Tibial nerve (tissue), 4 donors: ENCODE results near the gene LRRC4C. TPM values are rescaled to one million over a fixed set of nuclear protein-coding genes. Genes with fewer than 3 reads are reported as not detected.

Experiments
- DNase-seq, 2 donors: peaks; one replicate each; pipeline ENCODE4 v3.0.0-alpha.2; 2019; ENCODE audit warnings: low spot score in 2 of 2
- H3K27ac ChIP-seq, 4 donors: fragments of 200-600 bp; sonication (generic) in 3 of 4; one replicate each; pipeline ENCODE4 v1.5.1; 2017 to 2019; ENCODE audit warnings: mild to moderate bottlenecking in 1 of 4
- H3K27me3 ChIP-seq, 2 donors: fragments of 200-600 bp; sonication (generic) in 1 of 2; one replicate each; pipeline versions ENCODE4 v1.5.1 to v1.6.0; 2017 to 2019
- H3K36me3 ChIP-seq, 3 donors: fragments of 200-600 bp; sonication (generic); one replicate each; pipeline ENCODE4 v1.5.1; 2018 to 2019
- H3K4me1 ChIP-seq, 4 donors: fragments of 200-600 bp; sonication (generic) in 3 of 4; one replicate each; pipeline ENCODE4 v1.5.1; 2017 to 2019
- H3K4me3 ChIP-seq, 4 donors: fragments of 200-600 bp; sonication (generic) in 3 of 4; one replicate each; pipeline ENCODE4 v1.5.1; 2017 to 2019; ENCODE audit warnings: mild to moderate bottlenecking in 1 of 4, moderate library complexity in 1 of 4
- H3K9me3 ChIP-seq, 4 donors: fragments of 200-600 bp; sonication (generic) in 3 of 4; one replicate each; pipeline ENCODE4 v1.5.1; 2017 to 2019
- CTCF ChIP-seq, 5 experiments: fragments of 200-600 bp in 3 of 5; fragments of 450-650 bp in 2 of 5; sonication (generic) in 3 of 5; IDR thresholded peaks; one replicate each; pipeline ENCODE4 v1.5.1; 2016 to 2019; ENCODE audit warnings: antibody characterized with exemption in 5 of 5, mild to moderate bottlenecking in 3 of 5, moderate library complexity in 2 of 5
- EP300 ChIP-seq, 2 donors: sonication (generic); formaldehyde crosslinking; IDR thresholded peaks; one replicate each; pipeline ENCODE4 v1.6.1; 2017; ENCODE audit warnings: antibody characterized with exemption in 2 of 2, mild to moderate bottlenecking in 1 of 2
- POLR2A ChIP-seq, 2 donors: fragments of 450-650 bp; IDR thresholded peaks; one replicate each; pipeline ENCODE4 v1.6.1; 2017; ENCODE audit warnings: antibody characterized with exemption in 2 of 2, mild to moderate bottlenecking in 2 of 2, moderate library complexity in 2 of 2
- WGBS, 2 donors: methylation state at CpG; one replicate each; pipeline ENCODE4 v1.1.5; 2018; 5-methylcytosine and 5-hydroxymethylcytosine counted together
- total RNA-seq, 4 donors: library from RNA; depleted of rRNA; stranded (reverse); fragments of >200 nt; gene quantifications; one replicate each; pipeline ENCODE4 v1.1.0, GENCODE V29; 2016

The LRRC4C gene
- total RNA-seq, 4 donors from 2014 or later, result 7.1 to 15.7 (median 8.4) TPM

GRCh38 chr11:40514124-40514523 is 945.3 kb downstream of the LRRC4C start:
- no peaks in the 10 kb centered on the region for H3K27me3 ChIP-seq
- H3K4me1 ChIP-seq, result no peaks in the 10 kb centered on the region
- TF ChIP-seq CTCF (IDR thresholded peaks at IDR 0.05), result no peak
- TF ChIP-seq EP300 (IDR thresholded peaks at IDR 0.05), result no peak
- TF ChIP-seq POLR2A (IDR thresholded peaks at IDR 0.05), result no peak
- no peak overlapping the region for H3K4me3 ChIP-seq
- no peak for DNase-seq
- no peak overlapping the region for H3K27ac ChIP-seq
- no peaks in the 10 kb centered on the region for H3K9me3 ChIP-seq
- WGBS, 2 donors, result 63 to 68% methylated on average over 1 of the region's 1 CpG
- no peaks in the 10 kb centered on the region for H3K36me3 ChIP-seq

DNA sequence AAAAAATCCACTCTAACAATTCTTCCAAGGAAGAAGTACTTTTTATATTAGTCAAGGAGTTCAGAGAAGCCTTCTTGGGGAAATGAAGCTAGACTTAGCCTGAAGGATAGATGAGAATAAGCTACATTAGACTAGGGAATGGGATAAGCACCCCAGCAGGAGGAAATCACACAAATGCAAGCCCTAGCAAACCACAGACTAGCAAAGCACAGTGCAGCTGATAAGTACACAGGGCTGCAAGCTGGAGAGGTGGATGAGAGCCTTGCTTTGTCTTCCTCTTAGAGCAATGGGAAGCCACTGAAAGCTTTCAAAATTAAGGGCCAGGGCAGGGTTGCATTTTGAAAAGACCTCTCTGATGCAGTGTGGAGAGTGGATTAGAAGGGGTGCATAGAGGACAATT is 946.2 kb downstream of the LRRC4C start:
- TF ChIP-seq CTCF (IDR thresholded peaks at IDR 0.05), result no peak
- no peak for TF ChIP-seq EP300 (IDR thresholded peaks at IDR 0.05)
- TF ChIP-seq POLR2A (IDR thresholded peaks at IDR 0.05), result no peak
- Histone ChIP-seq H3K9me3 (no peaks in the 10 kb centered on the region), H3K4me1 (no peaks in the 10 kb centered on the region), H3K4me3 (no peak overlapping the region), H3K36me3 (no peaks in the 10 kb centered on the region), H3K27me3 (no peaks in the 10 kb centered on the region), H3K27ac (no peak overlapping the region)
- DNase-seq, result no peak

DNA sequence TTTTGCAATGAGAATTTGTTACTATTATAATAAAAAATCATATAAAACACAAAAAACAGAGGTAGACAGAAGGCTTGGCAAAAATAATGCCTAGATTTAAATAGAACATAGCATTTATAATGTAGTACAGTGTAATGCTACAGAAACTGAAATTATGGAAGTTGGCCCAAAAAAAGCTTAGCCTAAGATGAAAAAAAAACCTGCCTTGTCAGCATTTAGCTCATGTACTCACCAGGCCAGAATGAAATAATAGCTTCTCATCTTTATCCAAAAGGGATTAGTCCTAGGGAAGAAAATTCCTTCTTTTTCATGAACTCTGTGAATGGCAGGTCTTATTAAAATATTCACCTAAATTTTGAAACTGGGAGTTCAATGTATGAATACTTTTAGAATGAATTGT is 951.1 kb downstream of the LRRC4C start:
- no peak overlapping the region for H3K4me3 ChIP-seq
- TF ChIP-seq EP300 (IDR thresholded peaks at IDR 0.05), result no peak
- TF ChIP-seq CTCF (IDR thresholded peaks at IDR 0.05), result no peak
- TF ChIP-seq POLR2A (IDR thresholded peaks at IDR 0.05), result no peak

DNA sequence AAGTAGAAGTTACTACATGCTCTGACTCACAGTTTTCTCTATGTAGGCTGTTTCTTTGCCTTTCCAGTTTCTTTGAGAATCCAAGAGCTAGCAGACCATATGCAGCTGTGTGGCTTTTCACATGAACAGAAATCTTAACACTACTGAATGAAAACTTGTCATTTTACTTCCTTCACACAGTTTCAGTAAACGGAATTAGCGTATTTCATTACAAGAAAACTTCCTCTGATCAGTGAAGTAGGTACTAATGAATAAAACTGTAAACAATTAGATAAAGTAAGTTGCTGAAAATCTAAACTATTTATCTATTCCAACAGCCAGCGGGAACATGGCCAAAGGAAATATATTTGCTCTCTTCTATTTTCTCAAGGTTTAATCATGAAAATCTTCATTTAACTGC is 953.2 kb downstream of the LRRC4C start:
- WGBS, 2 donors, result 64 to 72% methylated on average over 3 of the region's 3 CpGs
- no peak for TF ChIP-seq POLR2A (IDR thresholded peaks at IDR 0.05)
- TF ChIP-seq CTCF (IDR thresholded peaks at IDR 0.05), result no peak
- TF ChIP-seq EP300 (IDR thresholded peaks at IDR 0.05), result no peak
- Histone ChIP-seq H3K36me3 (no peaks in the 10 kb centered on the region), H3K27me3 (no peaks in the 10 kb centered on the region), H3K27ac (no peak overlapping the region), H3K4me3 (no peak overlapping the region), H3K4me1 (no peaks in the 10 kb centered on the region), H3K9me3 (peaks cover 0 to 6% (median 0%) of the 10 kb centered on the region in 4 donors)
- no peak for DNase-seq

More for the DNA sequence above, 951.1 kb downstream of the LRRC4C start:
- Histone ChIP-seq H3K4me1 (no peaks in the 10 kb centered on the region), H3K9me3 (no peaks in the 10 kb centered on the region), H3K27ac (no peak overlapping the region), H3K27me3 (no peaks in the 10 kb centered on the region), H3K36me3 (no peaks in the 10 kb centered on the region)
- no peak for DNase-seq

GRCh38 chr11:40491341-40491740 is 968.1 kb downstream of the LRRC4C start:
- Histone ChIP-seq H3K36me3 (no peaks in the 10 kb centered on the region), H3K27me3 (no peaks in the 10 kb centered on the region), H3K27ac (no peak overlapping the region), H3K4me1 (no peaks in the 10 kb centered on the region), H3K4me3 (no peak overlapping the region), H3K9me3 (no peaks in the 10 kb centered on the region)
- TF ChIP-seq POLR2A (IDR thresholded peaks at IDR 0.05), result no peak
- TF ChIP-seq CTCF (IDR thresholded peaks at IDR 0.05), result no peak
- no peak for TF ChIP-seq EP300 (IDR thresholded peaks at IDR 0.05)
- WGBS, 2 donors, result 84 to 91% methylated on average over 3 of the region's 3 CpGs
- no peak for DNase-seq
